Cardiac ventricle fibroblast (primary cell): Measurements from ENCODE around the gene BACE1-AS. TPM values are rescaled to one million over a fixed set of nuclear protein-coding genes. Genes with fewer than 3 reads are reported as not detected.

Experiments
- total RNA-seq: library from RNA; depleted of rRNA; stranded (reverse); fragments of >200 nt; gene quantifications from 2 replicates; pipeline ENCODE4 v1.2.3, GENCODE V29; 2015

Gene BACE1-AS
- 2.8 and 3.2 TPM in 2 replicates for total RNA-seq

DNA sequence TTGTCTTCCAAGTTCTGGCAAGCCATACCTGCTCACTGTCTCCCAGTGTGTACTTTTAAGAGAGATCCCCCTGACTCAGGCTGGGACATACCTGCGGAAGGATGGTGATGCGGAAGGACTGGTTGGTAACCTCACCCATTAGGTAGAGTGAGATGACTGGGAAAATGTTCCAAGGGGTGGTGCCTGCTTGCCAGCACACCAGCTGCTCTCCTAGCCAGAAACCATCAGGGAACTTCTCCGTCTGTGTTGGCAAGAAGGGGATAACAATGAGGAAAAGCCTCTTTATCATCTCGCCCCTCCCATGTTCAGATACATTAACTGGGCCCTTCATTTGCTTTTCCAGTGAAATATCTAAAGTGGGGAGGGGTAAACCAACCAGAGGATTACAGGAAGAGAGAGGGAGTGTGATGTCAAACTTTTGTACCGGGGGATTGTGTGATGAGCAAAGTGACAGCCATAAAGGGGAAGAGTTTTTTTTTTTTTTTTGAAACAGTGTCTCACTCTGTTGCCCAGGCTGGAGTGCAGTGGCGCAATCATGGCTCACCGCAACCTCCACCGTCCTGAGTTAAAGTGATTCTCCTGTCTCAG lies at the start of gene BACE1-AS:
BACE1-AS (plus strand) TSS at position 538 of the 588 bp plus-strand sequence.

DNA sequence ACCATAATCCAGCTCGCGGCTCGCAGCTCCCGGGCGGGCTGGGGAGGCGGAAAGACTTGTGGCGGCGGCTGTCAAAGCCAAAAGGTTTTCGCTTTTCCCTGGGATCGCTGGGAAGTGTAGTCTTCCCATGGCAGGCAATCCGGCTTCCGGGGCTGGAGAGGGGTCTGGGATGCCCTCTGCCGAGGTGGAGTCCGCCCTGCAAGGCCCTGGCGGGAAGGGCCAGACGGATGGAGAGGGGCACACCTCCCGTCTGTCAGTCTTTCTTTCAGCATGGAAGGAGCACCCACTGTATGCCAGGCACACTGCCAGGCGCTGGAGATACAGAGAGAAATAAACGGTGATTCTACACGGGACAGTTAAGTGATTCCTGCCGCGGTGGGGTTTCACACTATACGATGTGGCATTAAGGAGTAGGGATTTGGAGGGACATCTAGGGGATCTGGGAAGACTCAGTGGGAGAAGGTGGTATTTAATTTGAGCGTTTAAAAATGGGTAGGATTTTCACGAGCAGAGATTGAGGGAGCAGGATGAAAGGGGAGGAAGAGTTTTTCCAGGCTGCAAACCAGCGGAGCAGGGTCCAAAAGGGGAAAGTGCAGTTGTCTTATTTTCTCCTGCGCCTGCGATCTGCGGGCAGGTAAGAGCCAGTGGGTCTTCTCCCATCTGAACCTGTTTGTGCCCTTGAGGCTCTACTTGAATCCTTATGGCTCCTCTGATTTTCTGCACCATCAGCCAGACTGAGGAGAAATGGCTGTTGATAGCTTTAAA lies 25.2 kb downstream of the BACE1-AS start, which contains the start of gene BACE1:
BACE1 (minus strand) TSS at position 60 of the 765 bp plus-strand sequence. CDS start 461 bp downstream, outside the sequence.

GRCh38 chr11:117327567-117328374 lies 36.6 kb downstream of the BACE1-AS start, which contains the start of gene CEP164:
TSS of gene CEP164 (plus strand) at chr11:117327854. CDS start at chr11:117338587, 10,733 bp downstream.

Other genes starting within 250 kb of the BACE1-AS start
- 15.4 and 26.9 TPM in 2 replicates for gene SIK3, start 192.9 kb upstream of the BACE1-AS start, total RNA-seq
- gene PAFAH1B2, start 147.1 kb upstream of the BACE1-AS start, total RNA-seq = 46.2 and 53.0 TPM in 2 replicates
- gene SIDT2, start 112.6 kb upstream of the BACE1-AS start, total RNA-seq = 36.5 and 50.5 TPM in 2 replicates
- 261 and 306 TPM in 2 replicates for gene TAGLN, start 92.0 kb upstream of the BACE1-AS start, total RNA-seq
- gene PCSK7, start 59.3 kb upstream of the BACE1-AS start, total RNA-seq = 24.5 and 39.0 TPM in 2 replicates
- 8.7 and 9.5 TPM in 2 replicates for gene RNF214, start 58.7 kb upstream of the BACE1-AS start, total RNA-seq
- 44.4 and 53.9 TPM in 2 replicates for gene BACE1, start 24.9 kb downstream of the BACE1-AS start, total RNA-seq
- gene CEP164, start 36.5 kb downstream of the BACE1-AS start, total RNA-seq = 13.5 and 20.8 TPM in 2 replicates